ENCODE measurements around the gene TIMM10.
"Not testable (repeated sequence)": the region's sequence is repeated elsewhere in the genome, so short reads cannot be mapped to it uniquely, and the experiment has no call there.

TIMM10 gene

GRCh38 chr11:57541169-57541568 lies 10.6 kb upstream of the TIMM10 start:
- no peak for DNase-seq

GRCh38 chr11:57539342-57539741 lies 8.8 kb upstream of the TIMM10 start:
- no peak for DNase-seq

GRCh38 chr11:57536947-57537619 lies 6.5 kb upstream of the TIMM10 start, which contains the start of gene SMTNL1:
TSS of gene SMTNL1 (plus strand) at chr11:57537595. CDS start at chr11:57542643, 5,048 bp downstream.
- DNase-seq: no peak

- not testable (repeated sequence) for DNase-seq
Observed at GRCh38 chr11:57534449-57534848, 3.9 kb upstream of the TIMM10 start.

- DNase-seq: no peak
Observed at GRCh38 chr11:57530215-57530595, 349 bp downstream of the TIMM10 start.

- DNase-seq: no peak
Observed at GRCh38 chr11:57529012-57529411, 1.5 kb downstream of the TIMM10 start.

GRCh38 chr11:57527056-57527631 lies 3.4 kb downstream of the TIMM10 start:
- DNase-seq: peak; percentile 79

- DNase-seq: no peak
Observed at GRCh38 chr11:57523419-57523818, 7.1 kb downstream of the TIMM10 start.

GRCh38 chr11:57521116-57521515 lies 9.4 kb downstream of the TIMM10 start:
- DNase-seq: no peak

GRCh38 chr11:57516061-57516443 lies 14.5 kb downstream of the TIMM10 start:
- no peak for DNase-seq

- peak; percentile 67 for DNase-seq
Observed at GRCh38 chr11:57515332-57516060, 15.1 kb downstream of the TIMM10 start, which contains the start of gene SLC43A1. TSS of gene SLC43A1 (minus strand) at chr11:57515702. CDS start at chr11:57514111, 1,591 bp downstream.

- peak; percentile 70 for DNase-seq
Observed at GRCh38 chr11:57514538-57515331, 15.8 kb downstream of the TIMM10 start.

GRCh38 chr11:57513911-57514537 lies 16.5 kb downstream of the TIMM10 start:
- peak; percentile 68 for DNase-seq

- no peak for DNase-seq
Observed at GRCh38 chr11:57513452-57513795, 17.1 kb downstream of the TIMM10 start.

- DNase-seq: no peak
Observed at GRCh38 chr11:57512646-57513451, 17.7 kb downstream of the TIMM10 start.

GRCh38 chr11:57511741-57512430 lies 18.7 kb downstream of the TIMM10 start:
- no peak for DNase-seq

GRCh38 chr11:57508341-57509170 lies 22.0 kb downstream of the TIMM10 start:
- DNase-seq: no peak

GRCh38 chr11:57506522-57506921 lies 24.0 kb downstream of the TIMM10 start:
- no peak for DNase-seq

GRCh38 chr11:57504511-57504910 lies 26.0 kb downstream of the TIMM10 start:
- DNase-seq: no peak

GRCh38 chr11:57502870-57503269 lies 27.7 kb downstream of the TIMM10 start:
- DNase-seq: no peak
